ENCODE results near the gene NFKBIB.

DNA sequence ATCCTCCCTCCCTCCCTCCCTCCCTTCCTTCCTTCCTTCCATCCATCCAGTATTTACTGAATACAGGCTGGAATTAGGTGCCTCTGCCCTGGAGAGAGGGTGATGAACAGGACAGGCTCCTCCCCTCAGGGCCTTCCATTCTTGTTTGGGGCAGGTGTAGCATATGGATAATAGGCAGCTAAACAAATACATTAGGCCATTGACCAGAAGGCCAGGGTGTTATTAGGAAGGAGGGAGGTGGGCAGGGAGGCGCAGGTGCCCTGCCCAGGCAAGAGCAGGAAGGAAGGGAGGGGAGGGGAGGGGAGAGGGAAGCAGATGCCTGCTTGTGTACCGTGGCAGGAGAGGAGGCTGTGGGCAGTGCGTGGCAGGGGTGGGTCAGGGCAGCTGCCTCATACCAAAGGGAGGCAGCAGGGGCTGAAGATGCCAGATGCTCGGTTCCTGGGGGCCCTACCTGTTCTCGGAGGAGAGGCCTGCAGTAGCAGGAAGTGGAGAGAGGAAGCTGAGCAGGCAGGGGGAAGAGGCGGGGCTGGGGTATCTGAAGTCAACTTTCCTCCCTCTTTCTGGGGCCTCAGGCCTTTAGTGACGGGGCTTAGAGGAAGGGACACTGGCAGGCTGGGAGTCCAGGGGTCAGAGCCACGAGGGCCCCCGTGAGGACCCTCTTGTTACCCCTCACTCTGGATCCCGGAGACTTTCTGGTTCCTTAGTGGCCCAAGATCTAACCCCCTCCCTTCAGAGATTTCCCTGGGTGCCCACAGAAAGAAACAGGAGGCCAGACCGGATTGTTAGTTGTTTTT, 21.8 kb upstream of the NFKBIB start, which contains the start of gene RINL:
- TF ChIP-seq, protein P1, sequence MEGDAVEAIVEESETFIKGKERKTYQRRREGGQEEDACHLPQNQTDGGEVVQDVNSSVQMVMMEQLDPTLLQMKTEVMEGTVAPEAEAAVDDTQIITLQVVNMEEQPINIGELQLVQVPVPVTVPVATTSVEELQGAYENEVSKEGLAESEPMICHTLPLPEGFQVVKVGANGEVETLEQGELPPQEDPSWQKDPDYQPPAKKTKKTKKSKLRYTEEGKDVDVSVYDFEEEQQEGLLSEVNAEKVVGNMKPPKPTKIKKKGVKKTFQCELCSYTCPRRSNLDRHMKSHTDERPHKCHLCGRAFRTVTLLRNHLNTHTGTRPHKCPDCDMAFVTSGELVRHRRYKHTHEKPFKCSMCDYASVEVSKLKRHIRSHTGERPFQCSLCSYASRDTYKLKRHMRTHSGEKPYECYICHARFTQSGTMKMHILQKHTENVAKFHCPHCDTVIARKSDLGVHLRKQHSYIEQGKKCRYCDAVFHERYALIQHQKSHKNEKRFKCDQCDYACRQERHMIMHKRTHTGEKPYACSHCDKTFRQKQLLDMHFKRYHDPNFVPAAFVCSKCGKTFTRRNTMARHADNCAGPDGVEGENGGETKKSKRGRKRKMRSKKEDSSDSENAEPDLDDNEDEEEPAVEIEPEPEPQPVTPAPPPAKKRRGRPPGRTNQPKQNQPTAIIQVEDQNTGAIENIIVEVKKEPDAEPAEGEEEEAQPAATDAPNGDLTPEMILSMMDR (IDR thresholded peaks at IDR 0.05) = no peak
- TF ChIP-seq POLR2AphosphoS5 (IDR thresholded peaks at IDR 0.05) = peak in 2 of 3 donors; percentile 31 to 38
- TF ChIP-seq EP300 (IDR thresholded peaks at IDR 0.05; ENCODE audit: low read depth) = no peak
- TF ChIP-seq POLR2A (IDR thresholded peaks at IDR 0.05) = no peak
